SK-N-SH treated with all-trans-retinoic acid at 6 μM for 48 hours (cell line): ENCODE measurements around the gene ADAM15.
A peak's percentile ranks its signal among the peaks of the same experiment; 100 is the strongest.

Experiments used
- ATAC-seq: fragments of 200-7000 bp; cut with Tn5 transposase; 3 replicates; pipeline ENCODE4 v1.9.1; 2020; ENCODE audit warnings: mild to moderate bottlenecking, moderate library complexity
- ARNTL ChIP-seq: fragments of 450-650 bp; formaldehyde crosslinking; IDR thresholded peaks from 2 replicates; pipeline ENCODE4 v1.5.0; 2020; ENCODE audit warnings: low read depth, mild to moderate bottlenecking, moderate library complexity, borderline replicate concordance
- BACH2 ChIP-seq: fragments of 250-450 bp; sonication (Bioruptor Pico); IDR thresholded peaks from 2 replicates; pipeline ENCODE4 v1.9.0; 2021; ENCODE audit warnings: mild to moderate bottlenecking, borderline replicate concordance
- CSDC2 ChIP-seq: fragments of 250-450 bp; sonication (Bioruptor Pico); IDR thresholded peaks from 2 replicates; pipeline ENCODE4 v1.5.0; 2020; ENCODE audit warnings: mild to moderate bottlenecking, moderate library complexity
- CSRNP3 ChIP-seq: fragments of 250-450 bp; sonication (Bioruptor Pico); IDR thresholded peaks from 2 replicates; pipeline ENCODE4 v1.5.1; 2021; ENCODE audit warnings: mild to moderate bottlenecking, moderate library complexity
- ESRRG ChIP-seq: fragments of 250-450 bp; sonication (Bioruptor Pico); IDR thresholded peaks from 2 replicates; pipeline ENCODE4 v1.6.1; 2021; ENCODE audit warnings: mild to moderate bottlenecking
- GLIS3 ChIP-seq: fragments of 250-450 bp; sonication (Bioruptor Pico); IDR thresholded peaks from 2 replicates; pipeline ENCODE4 v1.5.0; 2020; ENCODE audit warnings: mild to moderate bottlenecking, moderate library complexity
- ISL1 ChIP-seq: fragments of 250-450 bp; sonication (Bioruptor Pico); IDR thresholded peaks from 2 replicates; pipeline ENCODE4 v2.1.2; 2022; ENCODE audit warnings: mild to moderate bottlenecking, moderate library complexity
- OSR1 ChIP-seq: fragments of 250-450 bp; sonication (Bioruptor Pico); IDR thresholded peaks from 2 replicates; pipeline ENCODE4 v1.8.0; 2022; ENCODE audit warnings: moderate library complexity, mild to moderate bottlenecking, inconsistent platforms
- POU6F1 ChIP-seq: fragments of 250-450 bp; sonication (Bioruptor Pico); IDR thresholded peaks from 2 replicates; pipeline ENCODE4 v1.8.0; 2021; ENCODE audit warnings: low read depth, mild to moderate bottlenecking, moderate library complexity, borderline replicate concordance
- RARB ChIP-seq: fragments of 250-450 bp; sonication (Bioruptor Pico); IDR thresholded peaks from 2 replicates; pipeline ENCODE4 v1.8.0; 2021; ENCODE audit warnings: mild to moderate bottlenecking, moderate library complexity
- SNAI2 ChIP-seq: fragments of 250-450 bp; sonication (Bioruptor Pico); IDR thresholded peaks from 2 replicates; pipeline ENCODE4 v1.5.0; 2020; ENCODE audit warnings: mild to moderate bottlenecking, moderate library complexity
- TCF4 ChIP-seq: fragments of 250-450 bp; sonication (Bioruptor Pico); IDR thresholded peaks from 2 replicates; pipeline ENCODE4 v1.8.0; 2021; ENCODE audit warnings: mild to moderate bottlenecking, moderate library complexity, borderline replicate concordance
- TOX ChIP-seq: fragments of 250-450 bp; sonication (Bioruptor Pico); IDR thresholded peaks from 2 replicates; pipeline ENCODE4 v1.8.0; 2021; ENCODE audit warnings: mild to moderate bottlenecking, moderate library complexity, borderline replicate concordance
- TSHZ2 ChIP-seq: fragments of 250-450 bp; sonication (Bioruptor Pico); IDR thresholded peaks from 2 replicates; pipeline ENCODE4 v1.5.0; 2020; ENCODE audit warnings: mild to moderate bottlenecking, moderate library complexity
- ZC3H10 ChIP-seq: fragments of 250-450 bp; sonication (Bioruptor Pico); IDR thresholded peaks from 2 replicates; pipeline ENCODE4 v1.5.1; 2021; ENCODE audit warnings: mild to moderate bottlenecking, moderate library complexity
- ZFP3 ChIP-seq: fragments of 250-450 bp; sonication (Bioruptor Pico); IDR thresholded peaks from 2 replicates; pipeline ENCODE4 v1.5.0; 2020; ENCODE audit warnings: mild to moderate bottlenecking, moderate library complexity
- ZFP30 ChIP-seq: fragments of 450-650 bp; formaldehyde crosslinking; IDR thresholded peaks from 2 replicates; pipeline ENCODE4 v1.5.0; 2022; ENCODE audit warnings: mild to moderate bottlenecking, moderate library complexity
- ZNF70 ChIP-seq: fragments of 450-650 bp; formaldehyde crosslinking; IDR thresholded peaks from 2 replicates; pipeline ENCODE4 v1.5.0; 2020; ENCODE audit warnings: mild to moderate bottlenecking, moderate library complexity

ADAM15 gene

GRCh38 chr1:155034318-155035208 is 16.6 kb upstream of the ADAM15 start:
- TF ChIP-seq CSDC2 (CRISPR knock-in tag), result no peak
- no peak for TF ChIP-seq SNAI2 (CRISPR knock-in tag)
- no peak for TF ChIP-seq POU6F1 (CRISPR knock-in tag)
- TF ChIP-seq OSR1, result no peak
- no peak for TF ChIP-seq CSRNP3 (CRISPR knock-in tag)
- no peak for TF ChIP-seq BACH2 (CRISPR knock-in tag)
- TF ChIP-seq ISL1, result no peak
- TF ChIP-seq RARB (CRISPR knock-in tag), result no peak
- no peak for TF ChIP-seq ESRRG (CRISPR knock-in tag)
- no peak for TF ChIP-seq GLIS3
- ATAC-seq, result no peak

- ATAC-seq, result no peak
- TF ChIP-seq BACH2 (CRISPR knock-in tag) (no peak), ARNTL (CRISPR knock-in tag) (no peak), ZC3H10 (CRISPR knock-in tag) (no peak), ZFP30 (no peak), TCF4 (CRISPR knock-in tag) (no peak), GLIS3 (no peak), ESRRG (CRISPR knock-in tag) (no peak), ISL1 (no peak), ZNF70 (CRISPR knock-in tag) (no peak), CSRNP3 (CRISPR knock-in tag) (no peak), SNAI2 (CRISPR knock-in tag) (no peak), POU6F1 (CRISPR knock-in tag) (no peak)
These were observed 15.2 kb upstream of the ADAM15 start for GRCh38 chr1:155035936-155036335.

- no peak for TF ChIP-seq RARB (CRISPR knock-in tag)
- no peak for TF ChIP-seq TOX (CRISPR knock-in tag)
- TF ChIP-seq ISL1, result no peak
- no peak for TF ChIP-seq BACH2 (CRISPR knock-in tag)
- no peak for TF ChIP-seq CSRNP3 (CRISPR knock-in tag)
- no peak for TF ChIP-seq CSDC2 (CRISPR knock-in tag)
- TF ChIP-seq TCF4 (CRISPR knock-in tag), result no peak
- TF ChIP-seq TSHZ2 (CRISPR knock-in tag), result no peak
- TF ChIP-seq ZFP3 (CRISPR knock-in tag), result no peak
- peak; percentile 22; the same call in 2 of the 3 replicates for ATAC-seq
These were observed 14.1 kb upstream of the ADAM15 start for GRCh38 chr1:155037043-155037442.
